Measurements from ENCODE around the gene SLC25A13.

GRCh38 chr7:96327429-96327828, 5.5 kb upstream of the SLC25A13 start:
- TF ChIP-seq CTCF (IDR thresholded peaks at IDR 0.05 in 4 of 5, conservative IDR thresholded peaks at IDR 0.05 in 1 of 5): no peak
- no peak for TF ChIP-seq POLR2A (IDR thresholded peaks at IDR 0.05)
